Measurements from ENCODE around the gene EEF1AKMT1. TPM values are rescaled to one million over a fixed set of nuclear protein-coding genes. Genes with fewer than 3 reads are reported as not detected.

EEF1AKMT1 gene
- total and polyA plus RNA-seq, 8 donors, result 9.6 to 15.9 (median 14.0) TPM

- ATAC-seq, result no peak
- Histone ChIP-seq H3K9me3 (no peaks in the 10 kb centered on the region), H3K36me3 (peaks cover 0 to 21% of the 10 kb centered on the region in 2 donors), H3K27me3 (no peaks in the 10 kb centered on the region), H3K4me1 (no peaks in the 10 kb centered on the region), H3K4me3 (no peak overlapping the region), H3K27ac (no peak overlapping the region)
- TF ChIP-seq CTCF (IDR thresholded peaks at IDR 0.05), result no peak
- no peak for DNase-seq
- intact Hi-C loops (cut with DNase I), result no loop called here
Observed at GRCh38 chr13:20779405-20779804, 5.6 kb upstream of the EEF1AKMT1 start.

- no peak for ATAC-seq
- intact Hi-C loops (cut with DNase I), result no loop called here
- TF ChIP-seq CTCF (IDR thresholded peaks at IDR 0.05), result no peak
Observed at GRCh38 chr13:20778311-20778710, 4.5 kb upstream of the EEF1AKMT1 start.

GRCh38 chr13:20776751-20777150 is 3.0 kb upstream of the EEF1AKMT1 start:
- H3K4me1 ChIP-seq, result peaks cover 7 to 13% of the 10 kb centered on the region in 2 donors
- ATAC-seq (no peak), DNase-seq (no peak)
- no peaks in the 10 kb centered on the region for H3K9me3 ChIP-seq
- H3K27me3 ChIP-seq, result no peaks in the 10 kb centered on the region
- TF ChIP-seq CTCF (IDR thresholded peaks at IDR 0.05), result no peak
- H3K27ac ChIP-seq, result no peak overlapping the region
- peaks cover 0 to under 1% of the 10 kb centered on the region in 2 donors for H3K36me3 ChIP-seq
- intact Hi-C loops (cut with DNase I), result no loop called here
- H3K4me3 ChIP-seq, result no peak overlapping the region

More at GRCh38 chr13:20778311-20778710, 4.5 kb upstream of the EEF1AKMT1 start:
- Histone ChIP-seq H3K9me3 (no peaks in the 10 kb centered on the region), H3K27me3 (no peaks in the 10 kb centered on the region), H3K4me1 (peaks cover 0 to 3% of the 10 kb centered on the region in 2 donors), H3K27ac (no peak overlapping the region), H3K36me3 (peaks cover 0 to 15% of the 10 kb centered on the region in 2 donors), H3K4me3 (no peak overlapping the region)
- DNase-seq, result no peak

- Histone ChIP-seq H3K9me3 (no peaks in the 10 kb centered on the region), H3K27ac (no peak overlapping the region), H3K27me3 (no peaks in the 10 kb centered on the region), H3K36me3 (peaks cover 0 to under 1% of the 10 kb centered on the region in 2 donors), H3K4me3 (no peak overlapping the region), H3K4me1 (peaks cover 7 to 13% of the 10 kb centered on the region in 2 donors)
- no peak for ATAC-seq
- no peak for DNase-seq
- intact Hi-C loops (cut with DNase I), result no loop called here
- TF ChIP-seq CTCF (IDR thresholded peaks at IDR 0.05), result no peak
Observed at GRCh38 chr13:20775961-20776360, 2.2 kb upstream of the EEF1AKMT1 start.

GRCh38 chr13:20774746-20775145 is 985 bp upstream of the EEF1AKMT1 start:
- peaks cover 7 to 13% of the 10 kb centered on the region in 2 donors for H3K4me1 ChIP-seq
- ATAC-seq (no peak), DNase-seq (no peak)
- H3K4me3 ChIP-seq, result no peak overlapping the region
- H3K9me3 ChIP-seq, result peaks cover 0 to 3% of the 10 kb centered on the region in 2 donors
- no peak overlapping the region for H3K27ac ChIP-seq
- no peaks in the 10 kb centered on the region for H3K27me3 ChIP-seq
- peaks cover 0 to 9% of the 10 kb centered on the region in 2 donors for H3K36me3 ChIP-seq
- no peak for TF ChIP-seq CTCF (IDR thresholded peaks at IDR 0.05)
- intact Hi-C loops (cut with DNase I), result no loop called here

All from left lung (tissue), 10 donors.